Mucosa of stomach (tissue), 1 donor: ENCODE measurements around the gene PIK3IP1.

ENCODE experiments used
- H3K27me3 ChIP-seq: one replicate; pipeline ENCODE4 v1.7.0; 2013; ENCODE audit warnings: mild to moderate bottlenecking, low read length; ENCODE audit not compliant: control insufficient read depth, insufficient read depth
- H3K36me3 ChIP-seq: one replicate; pipeline ENCODE4 v1.7.0; 2013; ENCODE audit warnings: low read length; ENCODE audit not compliant: control insufficient read depth, insufficient read depth
- H3K4me1 ChIP-seq: one replicate; pipeline ENCODE4 v1.7.0; 2013; ENCODE audit warnings: mild to moderate bottlenecking, low read length; ENCODE audit not compliant: control insufficient read depth, insufficient read depth
- H3K4me3 ChIP-seq: one replicate; pipeline ENCODE4 v1.7.0; 2013; ENCODE audit warnings: low read length
- H3K9ac ChIP-seq: one replicate; pipeline ENCODE4 v1.7.0; 2013; ENCODE audit warnings: mild to moderate bottlenecking, low read length, moderate library complexity
- H3K9me3 ChIP-seq: one replicate; pipeline ENCODE4 v1.7.0; 2013; ENCODE audit warnings: mild to moderate bottlenecking, low read length, moderate library complexity; ENCODE audit not compliant: control insufficient read depth
- donor health status: Pancreatic carcinoma.

The PIK3IP1 gene

GRCh38 chr22:31292236-31292989 lies at the start of gene PIK3IP1:
Gene PIK3IP1 (minus strand): TSS chr22:31292488. CDS start chr22:31292344, 144 bp downstream.
- no peaks in the 10 kb centered on the region for H3K36me3 ChIP-seq
- peak within 1 kb of the TSS; percentile 83 for H3K9ac ChIP-seq
- H3K9me3 ChIP-seq = no peaks in the 10 kb centered on the region
- peaks cover 36% of the 10 kb centered on the region for H3K4me1 ChIP-seq
- H3K27me3 ChIP-seq = no peaks in the 10 kb centered on the region
- peak within 1 kb of the TSS; percentile 66 for H3K4me3 ChIP-seq

GRCh38 chr22:31341386-31342088 lies 49.2 kb upstream of the PIK3IP1 start:
- Histone ChIP-seq H3K9ac (peak overlapping the region; percentile 43), H3K9me3 (no peaks in the 10 kb centered on the region), H3K27me3 (no peaks in the 10 kb centered on the region), H3K36me3 (peaks cover 6% of the 10 kb centered on the region), H3K4me3 (no peak overlapping the region), H3K4me1 (peaks cover 60% of the 10 kb centered on the region)

GRCh38 chr22:31340765-31341247 lies 48.5 kb upstream of the PIK3IP1 start:
- H3K9me3 ChIP-seq = no peaks in the 10 kb centered on the region
- no peaks in the 10 kb centered on the region for H3K27me3 ChIP-seq
- peaks cover 60% of the 10 kb centered on the region for H3K4me1 ChIP-seq
- H3K4me3 ChIP-seq = no peak overlapping the region
- H3K36me3 ChIP-seq = peaks cover 6% of the 10 kb centered on the region
- no peak overlapping the region for H3K9ac ChIP-seq

GRCh38 chr22:31340360-31340759 lies 48.1 kb upstream of the PIK3IP1 start:
- Histone ChIP-seq H3K9ac (peak overlapping the region; percentile 2), H3K4me3 (no peak overlapping the region), H3K36me3 (peaks cover 6% of the 10 kb centered on the region), H3K9me3 (no peaks in the 10 kb centered on the region), H3K27me3 (no peaks in the 10 kb centered on the region), H3K4me1 (peaks cover 60% of the 10 kb centered on the region)

GRCh38 chr22:31339148-31339832 lies 47.0 kb upstream of the PIK3IP1 start:
- Histone ChIP-seq H3K4me1 (peaks cover 59% of the 10 kb centered on the region), H3K4me3 (no peak overlapping the region), H3K9me3 (no peaks in the 10 kb centered on the region), H3K27me3 (no peaks in the 10 kb centered on the region), H3K36me3 (peaks cover 6% of the 10 kb centered on the region), H3K9ac (no peak overlapping the region)

- Histone ChIP-seq H3K36me3 (peaks cover 6% of the 10 kb centered on the region), H3K4me3 (no peak overlapping the region), H3K9ac (no peak overlapping the region), H3K4me1 (peaks cover 53% of the 10 kb centered on the region), H3K27me3 (no peaks in the 10 kb centered on the region), H3K9me3 (no peaks in the 10 kb centered on the region)
Measured at GRCh38 chr22:31337178-31337577, 44.9 kb upstream of the PIK3IP1 start.

GRCh38 chr22:31334329-31334728 lies 42.0 kb upstream of the PIK3IP1 start:
- no peak overlapping the region for H3K9ac ChIP-seq
- no peaks in the 10 kb centered on the region for H3K36me3 ChIP-seq
- peaks cover 27% of the 10 kb centered on the region for H3K4me1 ChIP-seq

GRCh38 chr22:31333641-31334040 lies 41.4 kb upstream of the PIK3IP1 start:
- H3K9ac ChIP-seq = no peak overlapping the region

More at GRCh38 chr22:31334329-31334728, 42.0 kb upstream of the PIK3IP1 start:
- Histone ChIP-seq H3K27me3 (no peaks in the 10 kb centered on the region), H3K4me3 (no peak overlapping the region), H3K9me3 (no peaks in the 10 kb centered on the region)

GRCh38 chr22:31332886-31333285 lies 40.6 kb upstream of the PIK3IP1 start:
- Histone ChIP-seq H3K9ac (no peak overlapping the region), H3K4me1 (peaks cover 21% of the 10 kb centered on the region), H3K27me3 (no peaks in the 10 kb centered on the region), H3K36me3 (peaks cover 6% of the 10 kb centered on the region), H3K4me3 (no peak overlapping the region), H3K9me3 (no peaks in the 10 kb centered on the region)

More at GRCh38 chr22:31333641-31334040, 41.4 kb upstream of the PIK3IP1 start:
- H3K36me3 ChIP-seq = peaks cover 3% of the 10 kb centered on the region
- no peaks in the 10 kb centered on the region for H3K9me3 ChIP-seq
- H3K4me1 ChIP-seq = peaks cover 21% of the 10 kb centered on the region
- no peaks in the 10 kb centered on the region for H3K27me3 ChIP-seq
- H3K4me3 ChIP-seq = no peak overlapping the region

- no peaks in the 10 kb centered on the region for H3K27me3 ChIP-seq
- no peak overlapping the region for H3K4me3 ChIP-seq
- H3K4me1 ChIP-seq = peaks cover 21% of the 10 kb centered on the region
- H3K9me3 ChIP-seq = no peaks in the 10 kb centered on the region
- H3K36me3 ChIP-seq = peaks cover 10% of the 10 kb centered on the region
- no peak overlapping the region for H3K9ac ChIP-seq
Measured at GRCh38 chr22:31332010-31332409, 39.7 kb upstream of the PIK3IP1 start.

GRCh38 chr22:31329453-31330215 lies 37.3 kb upstream of the PIK3IP1 start:
- peaks cover 19% of the 10 kb centered on the region for H3K4me1 ChIP-seq
- no peak overlapping the region for H3K4me3 ChIP-seq
- H3K36me3 ChIP-seq = peaks cover 10% of the 10 kb centered on the region
- H3K9me3 ChIP-seq = no peaks in the 10 kb centered on the region
- no peaks in the 10 kb centered on the region for H3K27me3 ChIP-seq
- H3K9ac ChIP-seq = no peak overlapping the region
